Astrocyte (in vitro differentiated cells and primary cell): ENCODE results near the gene ELFN2. TPM values are rescaled to one million over a fixed set of nuclear protein-coding genes. Genes with fewer than 3 reads are reported as not detected.

Experiments
- DNase-seq: peaks from one replicate; pipeline ENCODE4 v3.0.0-alpha.2; 2010; ENCODE audit warnings: low read depth
- FAIRE-seq: peaks from 2 replicates; lab custom pipeline; 2011; peaks lifted over from hg19 to GRCh38; lab: Jason Lieb, UNC
- H2AFZ ChIP-seq: 2 replicates; pipeline ENCODE4 v1.6.0; 2012; ENCODE audit warnings: low read depth, low read length, inconsistent platforms
- H3K27ac ChIP-seq: 2 replicates; pipeline ENCODE4 v1.5.1; 2011; ENCODE audit warnings: low read depth, low read length, inconsistent platforms
- H3K27me3 ChIP-seq: 2 replicates; pipeline ENCODE4 v1.6.0; 2011; ENCODE audit warnings: low read length, inconsistent platforms; ENCODE audit not compliant: insufficient read depth
- H3K36me3 ChIP-seq: 2 replicates; pipeline ENCODE4 v1.5.1; 2011; ENCODE audit warnings: low read length, inconsistent platforms; ENCODE audit not compliant: insufficient read depth
- H3K4me1 ChIP-seq: 2 replicates; pipeline ENCODE4 v1.5.1; 2011; ENCODE audit warnings: low read length, inconsistent platforms; ENCODE audit not compliant: insufficient read depth
- H3K4me2 ChIP-seq: 2 replicates; pipeline ENCODE4 v1.6.0; 2012; ENCODE audit warnings: low read length, inconsistent platforms
- H3K4me3 ChIP-seq: 2 replicates; pipeline ENCODE4 v1.5.1; 2011; ENCODE audit warnings: low read depth, mild to moderate bottlenecking, low read length, inconsistent platforms; ENCODE audit not compliant: insufficient read depth
- H3K79me2 ChIP-seq: 2 replicates; pipeline ENCODE4 v1.6.0; 2012; ENCODE audit warnings: mild to moderate bottlenecking, low read length, inconsistent platforms; ENCODE audit not compliant: insufficient read depth
- H3K9ac ChIP-seq: 2 replicates; pipeline ENCODE4 v1.6.0; 2012; ENCODE audit warnings: mild to moderate bottlenecking, low read length, inconsistent platforms
- H3K9me3 ChIP-seq: 2 replicates; pipeline ENCODE4 v1.5.1; 2012; ENCODE audit warnings: low read depth, mild to moderate bottlenecking, low read length, inconsistent platforms; ENCODE audit not compliant: insufficient read depth
- H4K20me1 ChIP-seq: 2 replicates; pipeline ENCODE4 v1.6.0; 2012; ENCODE audit warnings: low read length, inconsistent platforms; ENCODE audit not compliant: insufficient read depth
- H3K27ac Mint-ChIP-seq: one replicate; pipeline ENCODE4 v1.8.0; 2021; ENCODE audit warnings: mild to moderate bottlenecking, mixed read lengths; ENCODE audit not compliant: unreplicated experiment
- H3K27me3 Mint-ChIP-seq: one replicate; pipeline ENCODE4 v1.8.0; 2021; ENCODE audit warnings: low read depth, mixed read lengths; ENCODE audit not compliant: unreplicated experiment
- H3K36me3 Mint-ChIP-seq: one replicate; pipeline ENCODE4 v1.8.0; 2021; ENCODE audit warnings: low read depth, mixed read lengths; ENCODE audit not compliant: unreplicated experiment
- H3K4me1 Mint-ChIP-seq: one replicate; pipeline ENCODE4 v1.8.0; 2021; ENCODE audit warnings: low read depth, mixed read lengths; ENCODE audit not compliant: unreplicated experiment
- H3K4me3 Mint-ChIP-seq: one replicate; pipeline ENCODE4 v1.8.0; 2021; ENCODE audit warnings: mild to moderate bottlenecking, moderate library complexity, mixed read lengths; ENCODE audit not compliant: unreplicated experiment
- H3K9me3 Mint-ChIP-seq: one replicate; pipeline ENCODE4 v1.8.0; 2021; ENCODE audit warnings: mild to moderate bottlenecking, mixed read lengths; ENCODE audit not compliant: unreplicated experiment
- EZH2 ChIP-seq: IDR thresholded peaks from 2 replicates; pipeline ENCODE4 v1.6.1; 2012; ENCODE audit warnings: mild to moderate bottlenecking, low read length, inconsistent platforms; ENCODE audit not compliant: insufficient read depth
- total RNA-seq: library from RNA; stranded (reverse); gene quantifications from 2 replicates; pipeline ENCODE4 v1.2.1, GENCODE V29; 2021
- TF ChIP-seq, protein P1 (sequence below): IDR thresholded peaks from 2 replicates; pipeline ENCODE4 v1.5.1; 2011; ENCODE audit warnings: low read depth, mild to moderate bottlenecking, inconsistent platforms, low read length, moderate library complexity; ENCODE audit not compliant: insufficient read depth

ELFN2 gene
- total RNA-seq, 1 donor from 2014 or later, result 2.8 TPM

DNA sequence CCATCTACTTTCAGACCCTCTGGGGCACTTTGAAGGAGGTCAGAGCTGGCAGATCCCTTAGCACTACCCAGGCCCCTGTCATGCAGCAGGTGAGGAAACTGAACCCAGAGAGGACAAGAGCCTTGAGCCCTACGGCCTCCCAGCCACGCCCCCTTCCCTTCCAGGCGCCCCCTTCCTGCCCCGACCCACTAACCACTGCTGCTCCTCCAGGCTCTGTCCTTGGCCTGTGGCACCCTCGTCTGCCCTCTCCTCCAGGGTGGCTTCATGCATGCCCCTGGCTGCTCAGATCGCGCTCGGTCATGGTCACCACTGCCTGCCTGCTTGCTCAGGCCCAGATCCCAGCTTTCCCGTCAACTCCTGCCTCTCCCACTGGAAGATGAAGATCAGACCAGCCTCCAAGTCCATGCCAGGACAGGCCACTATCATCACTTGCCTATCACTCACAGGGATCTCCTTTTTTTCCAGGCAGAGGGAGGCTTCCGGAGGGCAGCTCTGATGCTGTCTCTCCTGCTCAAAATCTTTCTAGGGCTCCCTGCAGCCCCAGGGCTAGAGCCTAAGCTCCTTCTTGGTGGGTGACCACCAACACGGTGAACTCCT is 30.7 kb downstream of the ELFN2 start:
- no peaks in the 10 kb centered on the region for H3K79me2 ChIP-seq
- Mint-ChIP-seq H3K9me3 (no peaks in the 10 kb centered on the region), H3K4me1 (no peaks in the 10 kb centered on the region), H3K27me3 (peaks cover 64% of the 10 kb centered on the region), H3K4me3 (no peak overlapping the region), H3K27ac (no peak overlapping the region), H3K36me3 (no peaks in the 10 kb centered on the region)
- no peaks in the 10 kb centered on the region for H3K9me3 ChIP-seq
- H4K20me1 ChIP-seq, result peaks cover 13% of the 10 kb centered on the region
- H3K36me3 ChIP-seq, result no peaks in the 10 kb centered on the region
- peaks cover 2% of the 10 kb centered on the region for H3K27me3 ChIP-seq
- FAIRE-seq, result no peak
- no peak overlapping the region for H3K4me2 ChIP-seq
- no peak overlapping the region for H3K4me3 ChIP-seq
- TF ChIP-seq EZH2, result no peak
- TF ChIP-seq, protein P1, sequence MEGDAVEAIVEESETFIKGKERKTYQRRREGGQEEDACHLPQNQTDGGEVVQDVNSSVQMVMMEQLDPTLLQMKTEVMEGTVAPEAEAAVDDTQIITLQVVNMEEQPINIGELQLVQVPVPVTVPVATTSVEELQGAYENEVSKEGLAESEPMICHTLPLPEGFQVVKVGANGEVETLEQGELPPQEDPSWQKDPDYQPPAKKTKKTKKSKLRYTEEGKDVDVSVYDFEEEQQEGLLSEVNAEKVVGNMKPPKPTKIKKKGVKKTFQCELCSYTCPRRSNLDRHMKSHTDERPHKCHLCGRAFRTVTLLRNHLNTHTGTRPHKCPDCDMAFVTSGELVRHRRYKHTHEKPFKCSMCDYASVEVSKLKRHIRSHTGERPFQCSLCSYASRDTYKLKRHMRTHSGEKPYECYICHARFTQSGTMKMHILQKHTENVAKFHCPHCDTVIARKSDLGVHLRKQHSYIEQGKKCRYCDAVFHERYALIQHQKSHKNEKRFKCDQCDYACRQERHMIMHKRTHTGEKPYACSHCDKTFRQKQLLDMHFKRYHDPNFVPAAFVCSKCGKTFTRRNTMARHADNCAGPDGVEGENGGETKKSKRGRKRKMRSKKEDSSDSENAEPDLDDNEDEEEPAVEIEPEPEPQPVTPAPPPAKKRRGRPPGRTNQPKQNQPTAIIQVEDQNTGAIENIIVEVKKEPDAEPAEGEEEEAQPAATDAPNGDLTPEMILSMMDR, result no peak
- H3K9ac ChIP-seq, result no peak overlapping the region
- H2AFZ ChIP-seq, result no peak overlapping the region
- no peak for DNase-seq
- no peak overlapping the region for H3K27ac ChIP-seq
- H3K4me1 ChIP-seq, result no peaks in the 10 kb centered on the region

DNA sequence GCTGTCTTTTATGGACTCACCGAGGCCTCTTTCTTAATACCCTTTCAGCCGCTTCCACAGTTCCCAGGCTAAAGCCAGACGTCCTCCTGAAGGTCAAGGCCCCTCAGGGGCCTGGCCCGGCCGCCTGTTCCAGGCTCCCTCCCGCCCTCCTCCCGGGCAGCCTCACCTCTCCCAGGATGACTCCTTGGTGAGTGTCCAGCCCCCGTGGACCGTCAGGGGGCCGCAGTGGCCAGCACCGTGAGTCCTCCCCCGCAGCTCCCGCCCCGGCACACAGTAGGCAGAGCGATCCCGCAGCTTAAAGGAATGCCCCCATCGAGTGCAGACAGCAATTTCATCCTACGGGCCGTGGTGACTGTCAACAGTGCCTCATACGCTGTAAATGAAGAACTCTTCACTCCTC is 32.9 kb downstream of the ELFN2 start:
- no peak overlapping the region for H3K4me3 ChIP-seq
- no peak overlapping the region for H3K4me3 Mint-ChIP-seq
- H3K9me3 ChIP-seq, result no peaks in the 10 kb centered on the region
- peaks cover 7% of the 10 kb centered on the region for H4K20me1 ChIP-seq
- H3K36me3 ChIP-seq, result no peaks in the 10 kb centered on the region
- no peaks in the 10 kb centered on the region for H3K36me3 Mint-ChIP-seq
- H3K9me3 Mint-ChIP-seq, result no peaks in the 10 kb centered on the region
- peaks cover 58% of the 10 kb centered on the region for H3K27me3 Mint-ChIP-seq
- H3K4me2 ChIP-seq, result no peak overlapping the region
- no peaks in the 10 kb centered on the region for H3K79me2 ChIP-seq
- no peak for TF ChIP-seq EZH2
- TF ChIP-seq, protein P1, result no peak
- no peaks in the 10 kb centered on the region for H3K4me1 Mint-ChIP-seq
- no peak for DNase-seq
- no peak overlapping the region for H3K9ac ChIP-seq
- no peak for FAIRE-seq
- H3K4me1 ChIP-seq, result no peaks in the 10 kb centered on the region
- H2AFZ ChIP-seq, result no peak overlapping the region
- H3K27ac ChIP-seq, result no peak overlapping the region
- H3K27me3 ChIP-seq, result peaks cover 2% of the 10 kb centered on the region
- H3K27ac Mint-ChIP-seq, result no peak overlapping the region

DNA sequence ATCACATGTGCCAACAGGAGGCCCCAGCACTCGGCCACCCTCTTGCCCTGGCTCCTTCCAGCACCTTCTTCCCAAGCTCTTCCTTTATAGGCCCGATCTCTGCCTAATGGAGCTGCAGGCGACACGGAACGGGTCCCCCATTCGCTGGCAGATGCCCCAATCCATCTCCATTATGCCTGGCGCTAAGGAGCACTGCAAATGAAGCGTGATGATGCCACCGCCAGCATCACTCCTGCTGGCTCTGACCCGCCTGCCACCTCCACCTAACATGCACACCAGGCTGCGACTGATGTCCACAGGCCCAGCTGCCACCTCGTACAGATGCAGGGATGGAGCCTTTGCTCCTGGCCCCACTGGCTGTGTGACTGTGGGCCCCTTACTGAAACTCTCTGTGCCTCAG is 33.5 kb downstream of the ELFN2 start:
- Mint-ChIP-seq H3K36me3 (no peaks in the 10 kb centered on the region), H3K9me3 (no peaks in the 10 kb centered on the region), H3K4me3 (no peak overlapping the region), H3K27me3 (peaks cover 61% of the 10 kb centered on the region), H3K4me1 (no peaks in the 10 kb centered on the region), H3K27ac (no peak overlapping the region)
- Histone ChIP-seq H3K9ac (no peak overlapping the region), H3K4me3 (no peak overlapping the region), H3K79me2 (no peaks in the 10 kb centered on the region), H3K4me1 (no peaks in the 10 kb centered on the region), H2AFZ (no peak overlapping the region), H3K27me3 (peaks cover 3% of the 10 kb centered on the region), H3K9me3 (no peaks in the 10 kb centered on the region), H4K20me1 (peaks cover 12% of the 10 kb centered on the region), H3K36me3 (no peaks in the 10 kb centered on the region), H3K27ac (no peak overlapping the region), H3K4me2 (no peak overlapping the region)
- DNase-seq (no peak), FAIRE-seq (no peak)
- no peak for TF ChIP-seq EZH2
- TF ChIP-seq, protein P1, result no peak
